ENCODE data around the gene TMTC2. TPM values are rescaled to one million over a fixed set of nuclear protein-coding genes. Genes with fewer than 3 reads are reported as not detected.

TMTC2 gene
- total and polyA plus RNA-seq, 2 donors from 2014 or later = 6.0 to 32.9 TPM

DNA sequence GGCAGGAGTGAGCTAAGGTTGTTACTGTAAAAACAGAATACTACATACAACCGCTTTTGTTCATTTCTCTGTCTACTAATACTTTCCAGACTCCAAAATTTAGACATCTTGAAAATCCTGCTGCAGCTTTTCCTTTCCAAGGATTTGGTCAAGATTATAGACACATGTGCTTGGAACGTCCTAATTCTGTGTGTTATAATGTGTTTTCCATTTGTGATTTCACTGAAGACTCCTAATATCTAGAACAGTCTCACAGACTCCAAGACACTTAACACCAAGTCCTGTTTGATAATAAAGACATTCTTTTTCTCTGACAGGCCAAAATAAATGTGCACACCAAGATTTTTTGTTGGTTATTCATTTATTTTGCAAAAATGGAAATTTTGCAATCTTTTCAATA, 41.8 kb upstream of the TMTC2 start:
- Histone ChIP-seq H3K27ac (ENCODE audit: low read depth in 2 of 2, low read length in 2 of 2) (no peak overlapping the region), H3K4me3 (ENCODE audit: low read length in 3 of 3) (no peak overlapping the region), H3K9me3 (ENCODE audit: control insufficient read depth in 2 of 3, insufficient read depth in 1 of 3, low read length in 3 of 3) (no peaks in the 10 kb centered on the region), H3K9ac (ENCODE audit: low read length in 3 of 3) (no peak overlapping the region), H3K36me3 (ENCODE audit: control insufficient read depth in 2 of 3, insufficient read depth in 3 of 3, low read length in 3 of 3) (no peaks in the 10 kb centered on the region), H3K27me3 (ENCODE audit: control insufficient read depth, insufficient read depth, low read length) (no peaks in the 10 kb centered on the region), H3K4me1 (ENCODE audit: control insufficient read depth in 2 of 3, insufficient read depth in 2 of 3, low read depth in 1 of 3, low read length in 3 of 3) (no peaks in the 10 kb centered on the region)
- DNase-seq (no peak), FAIRE-seq (no peak)
- intact Hi-C loops (cut with DNase I) = no loop called here
- TF ChIP-seq, protein P1, sequence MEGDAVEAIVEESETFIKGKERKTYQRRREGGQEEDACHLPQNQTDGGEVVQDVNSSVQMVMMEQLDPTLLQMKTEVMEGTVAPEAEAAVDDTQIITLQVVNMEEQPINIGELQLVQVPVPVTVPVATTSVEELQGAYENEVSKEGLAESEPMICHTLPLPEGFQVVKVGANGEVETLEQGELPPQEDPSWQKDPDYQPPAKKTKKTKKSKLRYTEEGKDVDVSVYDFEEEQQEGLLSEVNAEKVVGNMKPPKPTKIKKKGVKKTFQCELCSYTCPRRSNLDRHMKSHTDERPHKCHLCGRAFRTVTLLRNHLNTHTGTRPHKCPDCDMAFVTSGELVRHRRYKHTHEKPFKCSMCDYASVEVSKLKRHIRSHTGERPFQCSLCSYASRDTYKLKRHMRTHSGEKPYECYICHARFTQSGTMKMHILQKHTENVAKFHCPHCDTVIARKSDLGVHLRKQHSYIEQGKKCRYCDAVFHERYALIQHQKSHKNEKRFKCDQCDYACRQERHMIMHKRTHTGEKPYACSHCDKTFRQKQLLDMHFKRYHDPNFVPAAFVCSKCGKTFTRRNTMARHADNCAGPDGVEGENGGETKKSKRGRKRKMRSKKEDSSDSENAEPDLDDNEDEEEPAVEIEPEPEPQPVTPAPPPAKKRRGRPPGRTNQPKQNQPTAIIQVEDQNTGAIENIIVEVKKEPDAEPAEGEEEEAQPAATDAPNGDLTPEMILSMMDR (IDR thresholded peaks at IDR 0.05; ENCODE audit: borderline replicate concordance, extremely low read depth, insufficient read depth) = no peak

DNA sequence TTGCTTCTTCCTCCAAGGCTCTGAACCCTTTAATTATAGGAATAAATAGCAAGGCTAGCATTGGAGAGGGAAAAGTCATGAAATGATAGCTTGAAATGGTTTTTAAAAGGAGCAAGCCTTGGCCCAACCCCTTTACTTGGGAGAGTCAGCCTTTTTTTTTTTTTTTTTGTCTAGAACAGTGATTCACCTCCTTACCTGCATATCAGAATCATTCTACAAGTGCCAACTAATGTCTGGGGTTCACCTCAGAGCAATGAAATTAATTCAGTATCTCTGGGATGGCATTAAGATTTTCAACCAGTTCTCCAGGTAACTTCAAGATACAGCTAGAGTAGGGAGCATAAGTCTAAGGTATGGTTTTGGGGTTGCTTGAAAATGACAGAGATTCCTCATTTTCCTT, 41.3 kb upstream of the TMTC2 start:
- Histone ChIP-seq H3K4me1 (ENCODE audit: control insufficient read depth in 2 of 3, insufficient read depth in 2 of 3, low read depth in 1 of 3, low read length in 3 of 3) (no peaks in the 10 kb centered on the region), H3K27ac (ENCODE audit: low read depth in 2 of 2, low read length in 2 of 2) (no peak overlapping the region), H3K9me3 (ENCODE audit: control insufficient read depth in 2 of 3, insufficient read depth in 1 of 3, low read length in 3 of 3) (no peaks in the 10 kb centered on the region), H3K36me3 (ENCODE audit: control insufficient read depth in 2 of 3, insufficient read depth in 3 of 3, low read length in 3 of 3) (no peaks in the 10 kb centered on the region), H3K9ac (ENCODE audit: low read length in 3 of 3) (no peak overlapping the region), H3K27me3 (ENCODE audit: control insufficient read depth, insufficient read depth, low read length) (no peaks in the 10 kb centered on the region), H3K4me3 (ENCODE audit: low read length in 3 of 3) (no peak overlapping the region)
- DNase-seq (no peak), FAIRE-seq (no peak)
- TF ChIP-seq, protein P1 (IDR thresholded peaks at IDR 0.05; ENCODE audit: borderline replicate concordance, extremely low read depth, insufficient read depth) = no peak
- intact Hi-C loops (cut with DNase I) = no loop called here

DNA sequence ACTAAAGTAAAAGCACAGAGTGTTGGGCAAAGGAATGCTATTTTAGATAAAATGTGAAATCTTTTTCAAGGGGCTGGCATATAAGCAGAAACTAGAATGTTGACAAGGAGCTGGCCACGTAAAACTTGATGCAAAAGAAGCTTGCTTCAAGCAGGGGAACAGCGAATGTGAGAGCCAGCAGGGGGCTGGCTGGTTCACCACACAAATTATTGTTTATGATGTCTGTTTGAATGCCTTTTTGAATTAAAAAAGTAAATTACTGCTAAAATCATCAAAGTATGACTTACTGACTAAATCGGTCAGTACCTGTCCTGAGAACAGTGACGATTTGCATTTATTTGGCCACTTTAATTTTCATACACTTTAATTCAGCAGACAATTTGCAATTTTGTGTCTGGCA, 38.9 kb upstream of the TMTC2 start:
- Histone ChIP-seq H3K27ac (ENCODE audit: low read depth in 2 of 2, low read length in 2 of 2) (no peak overlapping the region), H3K4me3 (ENCODE audit: low read length in 3 of 3) (no peak overlapping the region), H3K36me3 (ENCODE audit: control insufficient read depth in 2 of 3, insufficient read depth in 3 of 3, low read length in 3 of 3) (no peaks in the 10 kb centered on the region), H3K9ac (ENCODE audit: low read length in 3 of 3) (no peak overlapping the region), H3K27me3 (ENCODE audit: control insufficient read depth, insufficient read depth, low read length) (no peaks in the 10 kb centered on the region), H3K4me1 (ENCODE audit: control insufficient read depth in 2 of 3, insufficient read depth in 2 of 3, low read depth in 1 of 3, low read length in 3 of 3) (no peaks in the 10 kb centered on the region), H3K9me3 (ENCODE audit: control insufficient read depth in 2 of 3, insufficient read depth in 1 of 3, low read length in 3 of 3) (no peaks in the 10 kb centered on the region)
- TF ChIP-seq, protein P1 (IDR thresholded peaks at IDR 0.05; ENCODE audit: borderline replicate concordance, extremely low read depth, insufficient read depth) = no peak
- DNase-seq (no peak), FAIRE-seq (no peak)
- intact Hi-C loops (cut with DNase I) = no loop called here

DNA sequence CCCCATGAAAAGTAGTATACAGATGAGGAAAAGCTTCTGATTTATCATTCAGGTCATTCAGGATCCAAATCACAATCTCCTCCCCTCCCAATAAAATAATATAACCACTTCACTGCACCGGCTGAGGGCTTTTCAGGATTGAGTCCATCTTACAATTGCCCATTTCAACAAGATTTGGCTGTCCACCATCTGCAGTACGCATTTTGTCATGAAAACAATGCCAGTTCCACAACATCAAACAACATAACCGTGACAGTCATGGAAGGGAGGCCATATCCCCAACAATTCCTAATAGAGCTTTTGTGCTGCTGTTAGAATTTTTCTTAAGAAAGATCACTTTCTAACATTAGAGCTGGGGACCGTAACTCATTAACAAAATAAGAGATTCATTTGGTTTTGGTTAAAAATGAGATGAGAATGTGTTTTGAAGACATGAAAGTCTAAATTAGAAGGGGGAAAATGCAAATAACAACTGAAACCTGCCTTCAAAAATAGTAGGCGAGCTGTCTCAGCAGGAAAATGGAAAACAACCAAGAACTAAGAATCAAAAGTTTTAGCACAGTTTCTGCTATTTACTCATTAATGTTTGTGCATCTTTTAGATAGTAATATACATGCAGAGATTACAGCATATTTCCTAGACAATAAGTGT, 38.3 kb upstream of the TMTC2 start:
- no peaks in the 10 kb centered on the region for H3K4me1 ChIP-seq (ENCODE audit: control insufficient read depth in 2 of 3, insufficient read depth in 2 of 3, low read depth in 1 of 3, low read length in 3 of 3)
- no peaks in the 10 kb centered on the region for H3K27me3 ChIP-seq (ENCODE audit: control insufficient read depth, insufficient read depth, low read length)
- H3K4me3 ChIP-seq (ENCODE audit: low read length in 3 of 3) = no peak overlapping the region
- H3K27ac ChIP-seq (ENCODE audit: low read depth in 2 of 2, low read length in 2 of 2) = no peak overlapping the region
- no peaks in the 10 kb centered on the region for H3K9me3 ChIP-seq (ENCODE audit: control insufficient read depth in 2 of 3, insufficient read depth in 1 of 3, low read length in 3 of 3)
- H3K9ac ChIP-seq (ENCODE audit: low read length in 3 of 3) = no peak overlapping the region
- intact Hi-C loops (cut with DNase I) = no loop called here
- DNase-seq (no peak), FAIRE-seq (no peak)
- TF ChIP-seq, protein P1 (IDR thresholded peaks at IDR 0.05; ENCODE audit: borderline replicate concordance, extremely low read depth, insufficient read depth) = no peak
- no peaks in the 10 kb centered on the region for H3K36me3 ChIP-seq (ENCODE audit: control insufficient read depth in 2 of 3, insufficient read depth in 3 of 3, low read length in 3 of 3)
